Loucy (cell line): ENCODE data around the gene SULT4A1.

Experiments
- H2AFZ ChIP-seq: fragments of 200-600 bp; sonication (generic); 2 replicates; pipeline ENCODE4 v1.6.0; 2016; ENCODE audit warnings: antibody characterized with exemption, mild to moderate bottlenecking, low read length, moderate library complexity
- H3F3A ChIP-seq: fragments of 200-600 bp; 2 replicates; pipeline ENCODE4 v1.6.0; 2016; ENCODE audit warnings: antibody characterized with exemption, low read depth, mild to moderate bottlenecking
- H3K27me3 ChIP-seq: fragments of 200-600 bp; sonication (generic); 2 replicates; pipeline ENCODE4 v1.6.1; 2014; ENCODE audit warnings: low read length, mild to moderate bottlenecking; ENCODE audit not compliant: insufficient read depth, poor library complexity, severe bottlenecking
- H3K36me3 ChIP-seq: fragments of 200-600 bp; sonication (generic); 2 replicates; pipeline ENCODE4 v1.6.1; 2016; ENCODE audit warnings: low read length; ENCODE audit not compliant: insufficient read depth
- H3K4me1 ChIP-seq: fragments of 200-600 bp; sonication (generic); 2 replicates; pipeline ENCODE4 v1.5.1; 2014; ENCODE audit warnings: low read length, mild to moderate bottlenecking; ENCODE audit not compliant: insufficient read depth, poor library complexity, severe bottlenecking
- H3K4me2 ChIP-seq: fragments of 200-600 bp; sonication (generic); 2 replicates; pipeline ENCODE4 v1.6.0; 2014; ENCODE audit warnings: antibody characterized with exemption, low read length, low read depth, mild to moderate bottlenecking; ENCODE audit not compliant: poor library complexity, severe bottlenecking
- H3K4me3 ChIP-seq: fragments of 200-600 bp; sonication (generic); 2 replicates; pipeline ENCODE4 v1.5.1; 2014; ENCODE audit warnings: low read length, mild to moderate bottlenecking, mixed read lengths; ENCODE audit not compliant: poor library complexity, severe bottlenecking
- H3K79me2 ChIP-seq: fragments of 200-600 bp; sonication (generic); 2 replicates; pipeline ENCODE4 v1.6.1; 2014; ENCODE audit warnings: low read length; ENCODE audit not compliant: insufficient read depth
- H3K9ac ChIP-seq: fragments of 200-600 bp; sonication (generic); 2 replicates; pipeline ENCODE4 v1.6.0; 2014; ENCODE audit warnings: mild to moderate bottlenecking, low read depth, low read length, moderate library complexity; ENCODE audit not compliant: poor library complexity, severe bottlenecking
- H3K9me2 ChIP-seq: fragments of 200-600 bp; sonication (generic); replicated peaks from 2 replicates; pipeline ENCODE4 v1.6.1; 2016; ENCODE audit warnings: low read depth, low read length, mixed read lengths
- H3K9me3 ChIP-seq: fragments of 200-600 bp; sonication (generic); 2 replicates; pipeline ENCODE4 v1.6.1; 2014; ENCODE audit warnings: mild to moderate bottlenecking, antibody characterized with exemption, low read length, low read depth; ENCODE audit not compliant: insufficient read depth
- H4K20me1 ChIP-seq: fragments of 200-600 bp; sonication (generic); 2 replicates; pipeline ENCODE4 v1.6.0; 2014; ENCODE audit warnings: antibody characterized with exemption, low read length, mild to moderate bottlenecking; ENCODE audit not compliant: insufficient read depth, poor library complexity, severe bottlenecking
- EZH2phosphoT487 ChIP-seq: fragments of 200-600 bp; IDR thresholded peaks from 2 replicates; pipeline ENCODE4 v1.6.1; 2018; ENCODE audit warnings: antibody characterized with exemption, mild to moderate bottlenecking, moderate library complexity, borderline replicate concordance
- TF ChIP-seq, protein P1 (sequence below): fragments of 200-600 bp; sonication (generic); conservative IDR thresholded peaks from 2 replicates; pipeline ENCODE4 v1.5.1; 2014; ENCODE audit warnings: mild to moderate bottlenecking, antibody characterized with exemption, low read length

Gene SULT4A1

DNA sequence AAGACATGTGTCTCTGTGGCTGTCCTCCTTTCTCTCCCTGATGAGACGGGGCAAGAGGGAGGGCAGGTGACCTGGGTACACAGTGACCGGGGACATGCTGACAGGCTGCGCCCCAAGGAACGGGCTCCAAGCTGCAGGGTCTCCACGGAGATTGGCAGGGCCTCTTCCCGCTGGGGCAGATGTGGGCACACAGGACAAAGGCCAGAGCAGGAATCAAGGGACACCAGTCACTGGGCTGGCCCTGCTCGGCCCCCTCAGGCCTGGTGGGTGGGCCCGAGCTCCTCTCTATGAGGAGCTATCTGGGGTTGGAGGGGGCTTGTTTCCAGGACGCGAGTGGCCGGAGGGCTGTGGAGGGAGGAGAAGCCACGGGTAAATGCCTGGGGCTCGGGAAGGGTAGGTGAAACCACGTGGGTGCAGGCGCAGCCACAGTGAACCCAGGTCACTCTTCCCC, 18.3 kb upstream of the SULT4A1 start:
- Histone ChIP-seq H3F3A (no peaks in the 10 kb centered on the region), H2AFZ (no peak overlapping the region), H3K9me2 (no peaks in the 10 kb centered on the region), H3K4me3 (no peak overlapping the region), H3K9me3 (no peaks in the 10 kb centered on the region), H3K79me2 (no peaks in the 10 kb centered on the region), H3K4me1 (no peaks in the 10 kb centered on the region), H3K27me3 (no peaks in the 10 kb centered on the region), H4K20me1 (no peaks in the 10 kb centered on the region), H3K9ac (no peak overlapping the region), H3K4me2 (no peak overlapping the region), H3K36me3 (no peaks in the 10 kb centered on the region)
- TF ChIP-seq EZH2phosphoT487 = no peak
- TF ChIP-seq, protein P1, sequence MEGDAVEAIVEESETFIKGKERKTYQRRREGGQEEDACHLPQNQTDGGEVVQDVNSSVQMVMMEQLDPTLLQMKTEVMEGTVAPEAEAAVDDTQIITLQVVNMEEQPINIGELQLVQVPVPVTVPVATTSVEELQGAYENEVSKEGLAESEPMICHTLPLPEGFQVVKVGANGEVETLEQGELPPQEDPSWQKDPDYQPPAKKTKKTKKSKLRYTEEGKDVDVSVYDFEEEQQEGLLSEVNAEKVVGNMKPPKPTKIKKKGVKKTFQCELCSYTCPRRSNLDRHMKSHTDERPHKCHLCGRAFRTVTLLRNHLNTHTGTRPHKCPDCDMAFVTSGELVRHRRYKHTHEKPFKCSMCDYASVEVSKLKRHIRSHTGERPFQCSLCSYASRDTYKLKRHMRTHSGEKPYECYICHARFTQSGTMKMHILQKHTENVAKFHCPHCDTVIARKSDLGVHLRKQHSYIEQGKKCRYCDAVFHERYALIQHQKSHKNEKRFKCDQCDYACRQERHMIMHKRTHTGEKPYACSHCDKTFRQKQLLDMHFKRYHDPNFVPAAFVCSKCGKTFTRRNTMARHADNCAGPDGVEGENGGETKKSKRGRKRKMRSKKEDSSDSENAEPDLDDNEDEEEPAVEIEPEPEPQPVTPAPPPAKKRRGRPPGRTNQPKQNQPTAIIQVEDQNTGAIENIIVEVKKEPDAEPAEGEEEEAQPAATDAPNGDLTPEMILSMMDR = no peak

GRCh38 chr22:43879901-43880540, 17.7 kb upstream of the SULT4A1 start:
- Histone ChIP-seq H3K4me2 (no peak overlapping the region), H3K9me3 (no peaks in the 10 kb centered on the region), H3K9me2 (no peaks in the 10 kb centered on the region), H4K20me1 (no peaks in the 10 kb centered on the region), H3K4me3 (no peak overlapping the region), H2AFZ (no peak overlapping the region), H3F3A (no peaks in the 10 kb centered on the region), H3K36me3 (no peaks in the 10 kb centered on the region), H3K4me1 (no peaks in the 10 kb centered on the region), H3K9ac (no peak overlapping the region), H3K79me2 (no peaks in the 10 kb centered on the region), H3K27me3 (no peaks in the 10 kb centered on the region)
- TF ChIP-seq, protein P1 = no peak
- no peak for TF ChIP-seq EZH2phosphoT487

GRCh38 chr22:43878831-43879550, 16.7 kb upstream of the SULT4A1 start:
- Histone ChIP-seq H3K4me3 (no peak overlapping the region), H4K20me1 (no peaks in the 10 kb centered on the region), H3K9me3 (no peaks in the 10 kb centered on the region), H3K79me2 (no peaks in the 10 kb centered on the region), H3K4me2 (no peak overlapping the region), H3K36me3 (no peaks in the 10 kb centered on the region), H3K9me2 (no peaks in the 10 kb centered on the region), H3K4me1 (no peaks in the 10 kb centered on the region), H3K9ac (no peak overlapping the region), H3F3A (no peaks in the 10 kb centered on the region), H2AFZ (no peak overlapping the region), H3K27me3 (no peaks in the 10 kb centered on the region)
- TF ChIP-seq, protein P1 = no peak
- TF ChIP-seq EZH2phosphoT487 = no peak
